ENCODE results near the gene RNF150.
"Not testable (repeated sequence)": the region's sequence is repeated elsewhere in the genome, so short reads cannot be mapped to it uniquely, and the experiment has no call there.

The RNF150 gene

GRCh38 chr4:141133146-141133998 lies at the start of gene RNF150:
Gene RNF150, minus strand, starts transcription at chr4:141133469.
- H3K4me1 ChIP-seq (ENCODE audit: control insufficient read depth in 2 of 2, insufficient read depth in 2 of 2, low read length in 2 of 2): no peaks in the 10 kb centered on the region
- H3K36me3 ChIP-seq (ENCODE audit: control insufficient read depth in 2 of 2, insufficient read depth in 2 of 2, low read length in 2 of 2): no peaks in the 10 kb centered on the region
- peak within 1 kb of the TSS; percentile 62 to 67 for H3K4me3 ChIP-seq (ENCODE audit: low read length in 2 of 2)
- peaks cover 8 to 24% of the 10 kb centered on the region in 2 donors for H3K27me3 ChIP-seq (ENCODE audit: control insufficient read depth in 2 of 2, insufficient read depth in 2 of 2, low read length in 2 of 2)
- no peaks in the 10 kb centered on the region for H3K9me3 ChIP-seq (ENCODE audit: control insufficient read depth in 2 of 2, low read length in 2 of 2)
- peak within 1 kb of the TSS in 1 of 2 donors; percentile 24 for H3K27ac ChIP-seq (ENCODE audit: low read depth in 2 of 2, low read length in 2 of 2)
- H3K9ac ChIP-seq (ENCODE audit: low read depth in 1 of 2, low read length in 2 of 2): peak within 1 kb of the TSS in 1 of 2 donors; percentile 51

- H3K9me3 ChIP-seq (ENCODE audit: control insufficient read depth in 2 of 2, low read length in 2 of 2): no peaks in the 10 kb centered on the region
- H3K27ac ChIP-seq (ENCODE audit: low read depth in 2 of 2, low read length in 2 of 2): no peak overlapping the region
- no peak overlapping the region for H3K4me3 ChIP-seq (ENCODE audit: low read length in 2 of 2)
- no peaks in the 10 kb centered on the region for H3K36me3 ChIP-seq (ENCODE audit: control insufficient read depth in 2 of 2, insufficient read depth in 2 of 2, low read length in 2 of 2)
- no peaks in the 10 kb centered on the region for H3K4me1 ChIP-seq (ENCODE audit: control insufficient read depth in 2 of 2, insufficient read depth in 2 of 2, low read length in 2 of 2)
- H3K27me3 ChIP-seq (ENCODE audit: control insufficient read depth in 2 of 2, insufficient read depth in 2 of 2, low read length in 2 of 2): peaks cover 0 to 2% of the 10 kb centered on the region in 2 donors
- no peak overlapping the region for H3K9ac ChIP-seq (ENCODE audit: low read depth in 1 of 2, low read length in 2 of 2)
Observed at GRCh38 chr4:141180991-141181761, 47.9 kb upstream of the RNF150 start.

GRCh38 chr4:141179474-141180373 lies 46.5 kb upstream of the RNF150 start:
- no peaks in the 10 kb centered on the region for H3K36me3 ChIP-seq (ENCODE audit: control insufficient read depth in 2 of 2, insufficient read depth in 2 of 2, low read length in 2 of 2)
- no peaks in the 10 kb centered on the region for H3K9me3 ChIP-seq (ENCODE audit: control insufficient read depth in 2 of 2, low read length in 2 of 2)
- H3K27ac ChIP-seq (ENCODE audit: low read depth in 2 of 2, low read length in 2 of 2): no peak overlapping the region
- peaks cover 0 to 2% of the 10 kb centered on the region in 2 donors for H3K27me3 ChIP-seq (ENCODE audit: control insufficient read depth in 2 of 2, insufficient read depth in 2 of 2, low read length in 2 of 2)
- no peak overlapping the region for H3K4me3 ChIP-seq (ENCODE audit: low read length in 2 of 2)
- no peak overlapping the region for H3K9ac ChIP-seq (ENCODE audit: low read depth in 1 of 2, low read length in 2 of 2)
- H3K4me1 ChIP-seq (ENCODE audit: control insufficient read depth in 2 of 2, insufficient read depth in 2 of 2, low read length in 2 of 2): no peaks in the 10 kb centered on the region

GRCh38 chr4:141177171-141177570 lies 43.9 kb upstream of the RNF150 start:
- Histone ChIP-seq H3K4me3 (ENCODE audit: low read length in 2 of 2) (no peak overlapping the region), H3K9ac (ENCODE audit: low read depth in 1 of 2, low read length in 2 of 2) (no peak overlapping the region), H3K27ac (ENCODE audit: low read depth in 2 of 2, low read length in 2 of 2) (no peak overlapping the region), H3K27me3 (ENCODE audit: control insufficient read depth in 2 of 2, insufficient read depth in 2 of 2, low read length in 2 of 2) (peaks cover 0 to 2% of the 10 kb centered on the region in 2 donors), H3K36me3 (ENCODE audit: control insufficient read depth in 2 of 2, insufficient read depth in 2 of 2, low read length in 2 of 2) (no peaks in the 10 kb centered on the region), H3K9me3 (ENCODE audit: control insufficient read depth in 2 of 2, low read length in 2 of 2) (no peaks in the 10 kb centered on the region), H3K4me1 (ENCODE audit: control insufficient read depth in 2 of 2, insufficient read depth in 2 of 2, low read length in 2 of 2) (no peaks in the 10 kb centered on the region)

- no peaks in the 10 kb centered on the region for H3K9me3 ChIP-seq (ENCODE audit: control insufficient read depth in 2 of 2, low read length in 2 of 2)
- H3K9ac ChIP-seq (ENCODE audit: low read depth in 1 of 2, low read length in 2 of 2): no peak overlapping the region
- no peaks in the 10 kb centered on the region for H3K27me3 ChIP-seq (ENCODE audit: control insufficient read depth in 2 of 2, insufficient read depth in 2 of 2, low read length in 2 of 2)
- H3K27ac ChIP-seq (ENCODE audit: low read depth in 2 of 2, low read length in 2 of 2): no peak overlapping the region
- H3K4me1 ChIP-seq (ENCODE audit: control insufficient read depth in 2 of 2, insufficient read depth in 2 of 2, low read length in 2 of 2): no peaks in the 10 kb centered on the region
- no peaks in the 10 kb centered on the region for H3K36me3 ChIP-seq (ENCODE audit: control insufficient read depth in 2 of 2, insufficient read depth in 2 of 2, low read length in 2 of 2)
- no peak overlapping the region for H3K4me3 ChIP-seq (ENCODE audit: low read length in 2 of 2)
Observed at GRCh38 chr4:141174457-141174856, 41.2 kb upstream of the RNF150 start.

GRCh38 chr4:141170671-141171070 lies 37.4 kb upstream of the RNF150 start:
- Histone ChIP-seq H3K27ac (ENCODE audit: low read depth in 2 of 2, low read length in 2 of 2) (no peak overlapping the region), H3K27me3 (ENCODE audit: control insufficient read depth in 2 of 2, insufficient read depth in 2 of 2, low read length in 2 of 2) (no peaks in the 10 kb centered on the region), H3K4me3 (ENCODE audit: low read length in 2 of 2) (no peak overlapping the region), H3K36me3 (ENCODE audit: control insufficient read depth in 2 of 2, insufficient read depth in 2 of 2, low read length in 2 of 2) (no peaks in the 10 kb centered on the region), H3K4me1 (ENCODE audit: control insufficient read depth in 2 of 2, insufficient read depth in 2 of 2, low read length in 2 of 2) (no peaks in the 10 kb centered on the region), H3K9me3 (ENCODE audit: control insufficient read depth in 2 of 2, low read length in 2 of 2) (no peaks in the 10 kb centered on the region), H3K9ac (ENCODE audit: low read depth in 1 of 2, low read length in 2 of 2) (no peak overlapping the region)

GRCh38 chr4:141169391-141169790 lies 36.1 kb upstream of the RNF150 start:
- Histone ChIP-seq H3K9ac (ENCODE audit: low read depth in 1 of 2, low read length in 2 of 2) (no peak overlapping the region), H3K4me3 (ENCODE audit: low read length in 2 of 2) (no peak overlapping the region), H3K4me1 (ENCODE audit: control insufficient read depth in 2 of 2, insufficient read depth in 2 of 2, low read length in 2 of 2) (no peaks in the 10 kb centered on the region), H3K27me3 (ENCODE audit: control insufficient read depth in 2 of 2, insufficient read depth in 2 of 2, low read length in 2 of 2) (no peaks in the 10 kb centered on the region), H3K9me3 (ENCODE audit: control insufficient read depth in 2 of 2, low read length in 2 of 2) (no peaks in the 10 kb centered on the region), H3K27ac (ENCODE audit: low read depth in 2 of 2, low read length in 2 of 2) (no peak overlapping the region), H3K36me3 (ENCODE audit: control insufficient read depth in 2 of 2, insufficient read depth in 2 of 2, low read length in 2 of 2) (no peaks in the 10 kb centered on the region)

GRCh38 chr4:141165001-141165400 lies 31.7 kb upstream of the RNF150 start:
- not testable (repeated sequence) for H3K4me1 ChIP-seq (ENCODE audit: control insufficient read depth in 2 of 2, insufficient read depth in 2 of 2, low read length in 2 of 2); H3K27me3 ChIP-seq (ENCODE audit: control insufficient read depth in 2 of 2, insufficient read depth in 2 of 2, low read length in 2 of 2); H3K9me3 ChIP-seq (ENCODE audit: control insufficient read depth in 2 of 2, low read length in 2 of 2); H3K4me3 ChIP-seq (ENCODE audit: low read length in 2 of 2); H3K36me3 ChIP-seq (ENCODE audit: control insufficient read depth in 2 of 2, insufficient read depth in 2 of 2, low read length in 2 of 2); H3K27ac ChIP-seq (ENCODE audit: low read depth in 2 of 2, low read length in 2 of 2); H3K9ac ChIP-seq (ENCODE audit: low read depth in 1 of 2, low read length in 2 of 2)

GRCh38 chr4:141159027-141159426 lies 25.8 kb upstream of the RNF150 start:
- H3K9me3 ChIP-seq (ENCODE audit: control insufficient read depth in 2 of 2, low read length in 2 of 2): no peaks in the 10 kb centered on the region
- H3K4me3 ChIP-seq (ENCODE audit: low read length in 2 of 2): no peak overlapping the region
- no peak overlapping the region for H3K27ac ChIP-seq (ENCODE audit: low read depth in 2 of 2, low read length in 2 of 2)
- no peaks in the 10 kb centered on the region for H3K4me1 ChIP-seq (ENCODE audit: control insufficient read depth in 2 of 2, insufficient read depth in 2 of 2, low read length in 2 of 2)
- H3K9ac ChIP-seq (ENCODE audit: low read depth in 1 of 2, low read length in 2 of 2): no peak overlapping the region
- no peaks in the 10 kb centered on the region for H3K27me3 ChIP-seq (ENCODE audit: control insufficient read depth in 2 of 2, insufficient read depth in 2 of 2, low read length in 2 of 2)
- H3K36me3 ChIP-seq (ENCODE audit: control insufficient read depth in 2 of 2, insufficient read depth in 2 of 2, low read length in 2 of 2): no peaks in the 10 kb centered on the region

Measured in mucosa of rectum (tissue), 2 donors.